SK-N-SH (cell line): ENCODE results near the gene SGO2. TPM values are rescaled to one million over a fixed set of nuclear protein-coding genes. Genes with fewer than 3 reads are reported as not detected.

Experiments
- CTCF ChIA-PET: fragments of 300-600, 350-600 bp; formaldehyde crosslinking; extraction: SDS; loops from one replicate; lab custom pipeline; 2021; lab: Yijun Ruan, JAX
- POLR2A ChIA-PET: fragments of 350-600 bp; sonication (Branson Sonifier 250); formaldehyde crosslinking; extraction: SDS; loops from one replicate; lab custom pipeline; 2020; ENCODE audit warnings: antibody characterized with exemption, inconsistent platforms; lab: Yijun Ruan, JAX
- DNase-seq: peaks from one replicate; pipeline ENCODE4 v3.0.0; 2012
- H2AFZ ChIP-seq: fragments of 200-600 bp; sonication (generic); 2 replicates; pipeline ENCODE4 v1.8.1; 2016; ENCODE audit warnings: antibody characterized with exemption, mild to moderate bottlenecking, low read depth
- H3F3A ChIP-seq: fragments of 200-600 bp; sonication (generic); replicated peaks from 2 replicates; pipeline ENCODE3; 2016; ENCODE audit warnings: antibody characterized with exemption, mild to moderate bottlenecking; ENCODE audit not compliant: insufficient read depth
- H3K27ac ChIP-seq, 2 experiments: fragments of 200-500 bp in 1 of 2; fragments of 200-600 bp in 1 of 2; sonication (Bioruptor generic) in 1 of 2; sonication (generic), shearing (Covaris generic) in 1 of 2; 2 replicates each; pipeline versions ENCODE4 v1.5.1 to v1.6.1; 2014 to 2016; ENCODE audit warnings: low read depth in 2 of 2, inconsistent platforms in 1 of 2, low read length in 1 of 2, mild to moderate bottlenecking in 1 of 2, mixed read lengths in 1 of 2
- H3K27me3 ChIP-seq: fragments of 200-600 bp; sonication (generic), shearing (Covaris generic); 2 replicates; pipeline ENCODE4 v1.6.1; 2016; ENCODE audit warnings: mixed run types; ENCODE audit not compliant: insufficient read depth
- H3K36me3 ChIP-seq, 2 experiments: fragments of 200-500 bp in 1 of 2; fragments of 200-600 bp in 1 of 2; sonication (Bioruptor generic) in 1 of 2; sonication (generic) in 1 of 2; replicated peaks in 1 of 2; 2 replicates each; pipeline versions ENCODE3 to v1.5.1; 2014 to 2016; ENCODE audit warnings: low read length in 1 of 2, mild to moderate bottlenecking in 1 of 2; ENCODE audit not compliant: insufficient read depth in 2 of 2, control insufficient read depth in 1 of 2
- H3K4me1 ChIP-seq, 2 experiments: fragments of 200-500 bp in 1 of 2; fragments of 200-600 bp in 1 of 2; sonication (Bioruptor generic) in 1 of 2; sonication (generic), shearing (Covaris generic) in 1 of 2; 2 replicates each; pipeline versions ENCODE4 v1.5.1 to v1.6.1; 2014 to 2016; ENCODE audit warnings: low read depth in 1 of 2, low read length in 1 of 2, mixed run types in 1 of 2; ENCODE audit not compliant: insufficient read depth in 2 of 2, control insufficient read depth in 1 of 2
- H3K4me2 ChIP-seq: fragments of 200-600 bp; sonication (generic), shearing (Covaris generic); 2 replicates; pipeline ENCODE4 v1.6.1; 2017; ENCODE audit warnings: mixed run types
- H3K4me3 ChIP-seq, 2 experiments: fragments of 200-500 bp in 1 of 2; fragments of 200-600 bp in 1 of 2; sonication (Bioruptor generic) in 1 of 2; sonication (generic), shearing (Covaris generic) in 1 of 2; 2 replicates each; pipeline versions ENCODE4 v1.5.1 to v1.8.1; 2014 to 2016; ENCODE audit warnings: low read depth in 2 of 2, inconsistent platforms in 1 of 2, low read length in 1 of 2, mild to moderate bottlenecking in 1 of 2, mixed read lengths in 1 of 2, moderate library complexity in 1 of 2
- H3K79me2 ChIP-seq: fragments of 200-600 bp; sonication (generic); 2 replicates; pipeline ENCODE4 v1.8.1; 2017; ENCODE audit warnings: mild to moderate bottlenecking; ENCODE audit not compliant: insufficient read depth
- H3K9ac ChIP-seq: fragments of 200-600 bp; sonication (generic); 2 replicates; pipeline ENCODE4 v1.6.1; 2017; ENCODE audit warnings: mixed run types
- H3K9me2 ChIP-seq: fragments of 200-600 bp; sonication (generic); 2 replicates; pipeline ENCODE4 v1.6.1; 2017; ENCODE audit warnings: mixed run types
- H3K9me3 ChIP-seq: fragments of 200-600 bp; sonication (generic); 2 replicates; pipeline ENCODE4 v1.6.1; 2017; ENCODE audit warnings: mixed run types, mild to moderate bottlenecking, moderate library complexity
- H4K20me1 ChIP-seq: fragments of 200-600 bp; sonication (generic); 2 replicates; pipeline ENCODE4 v1.6.1; 2017; ENCODE audit warnings: mild to moderate bottlenecking, mixed run types; ENCODE audit not compliant: insufficient read depth
- CTCF ChIP-seq: fragments of 200-600 bp; sonication (generic); IDR thresholded peaks from 2 replicates; pipeline ENCODE4 v1.6.1; 2017; ENCODE audit warnings: antibody characterized with exemption, mild to moderate bottlenecking, moderate library complexity
- EP300 ChIP-seq, 2 experiments: IDR thresholded peaks; 2 replicates each; pipeline versions ENCODE4 v1.4.0 to v1.6.1; 2012; ENCODE audit warnings: borderline replicate concordance in 1 of 2, low read depth in 1 of 2, low read length in 1 of 2
- FOSL2 ChIP-seq: IDR thresholded peaks from 2 replicates; pipeline ENCODE4 v1.4.0; 2012; ENCODE audit warnings: low read depth, mild to moderate bottlenecking, moderate library complexity, borderline replicate concordance
- GABPA ChIP-seq: IDR thresholded peaks from 2 replicates; pipeline ENCODE4 v1.4.0; 2012; ENCODE audit warnings: low read depth, mild to moderate bottlenecking
- GATA2 ChIP-seq: sonication (generic); formaldehyde crosslinking; IDR thresholded peaks from 2 replicates; pipeline ENCODE4 v1.5.0; 2020; ENCODE audit warnings: mild to moderate bottlenecking, missing genetic modification reagents
- JUND ChIP-seq: IDR thresholded peaks from 2 replicates; pipeline ENCODE4 v1.4.0; 2012
- NFIC ChIP-seq: IDR thresholded peaks from 2 replicates; pipeline ENCODE4 v1.4.0; 2012; ENCODE audit warnings: borderline replicate concordance
- NRF1 ChIP-seq: IDR thresholded peaks from 2 replicates; pipeline ENCODE4 v1.6.1; 2012; ENCODE audit warnings: low read depth, mild to moderate bottlenecking, low read length
- PBX3 ChIP-seq: IDR thresholded peaks from 2 replicates; pipeline ENCODE4; 2012
- RAD21 ChIP-seq: IDR thresholded peaks from 2 replicates; pipeline ENCODE4 v1.6.1; 2012; ENCODE audit warnings: mild to moderate bottlenecking, low read length
- RXRA ChIP-seq: IDR thresholded peaks from 2 replicates; pipeline ENCODE4 v1.4.0; 2012; ENCODE audit warnings: low read depth, mild to moderate bottlenecking, borderline replicate concordance
- SMC3 ChIP-seq: IDR thresholded peaks from 2 replicates; pipeline ENCODE4 v1.6.1; 2012; ENCODE audit warnings: low read depth, low read length, improper control_type of control experiment
- WGBS: methylation state at CpG from one replicate; pipeline ENCODE4 v1.1.6; 2017; ENCODE audit warnings: low lambda C conversion rate; 5-methylcytosine and 5-hydroxymethylcytosine counted together
- polyA plus RNA-seq, 3 experiments: library from polyadenylated mRNA; depleted of rRNA; stranded (reverse); fragments of >200 nt; gene quantifications; 2 replicates each; pipeline ENCODE4 v1.2.3, GENCODE V29; 2012

SGO2 gene
- polyA plus RNA-seq, 1 of the 3 experiments (the other 2 are of a cell fraction): 2.8 TPM

GRCh38 chr2:200615247-200615646 lies 89.2 kb downstream of the SGO2 start:
- no peaks in the 10 kb centered on the region for H3K9me2 ChIP-seq
- peak overlapping the region in 1 of 2 experiments; percentile 38; a peak in 1 of 4 replicates for H3K27ac ChIP-seq
- H4K20me1 ChIP-seq: no peaks in the 10 kb centered on the region
- DNase-seq: no peak
- ChIA-PET CTCF (interaction anchor here (0.7 to 1.9 kb wide), 4 partner anchors 12 to 89 kb away, joined by 3 to 8 read pairs (median 4); no protein-coding TSS in a partner anchor), POLR2A (no interaction called here)
- peaks cover 14 to 17% of the 10 kb centered on the region in 2 experiments for H3K4me1 ChIP-seq
- H3K9ac ChIP-seq: no peak overlapping the region
- 0 out of 2 replicates have a peak overlapping the region, but pooled peaks have one; percentile 68 for H2AFZ ChIP-seq
- H3K27me3 ChIP-seq: no peaks in the 10 kb centered on the region
- H3K36me3 ChIP-seq: no peaks in the 10 kb centered on the region
- WGBS: 36% methylated on average over 1 of the region's 1 CpG
- H3K9me3 ChIP-seq: no peaks in the 10 kb centered on the region
- H3K79me2 ChIP-seq: no peaks in the 10 kb centered on the region
- H3K4me3 ChIP-seq: no peak overlapping the region
- peaks cover 14% of the 10 kb centered on the region for H3F3A ChIP-seq
- TF ChIP-seq NFIC (no peak), SMC3 (no peak), RXRA (no peak), PBX3 (no peak), JUND (0 out of 2 replicates have a peak, but pooled peaks have one; percentile 27), FOSL2 (peak; percentile 46; the same call in 1 of the 2 replicates), CTCF (peak; percentile 13; the same call in 1 of the 2 replicates)
- no peak overlapping the region for H3K4me2 ChIP-seq

- H2AFZ ChIP-seq: no peak overlapping the region
- no peak overlapping the region for H3K4me2 ChIP-seq
Observed at GRCh38 chr2:200616193-200616592, 90.2 kb downstream of the SGO2 start.

More at GRCh38 chr2:200616193-200616592, 90.2 kb downstream of the SGO2 start:
- no peaks in the 10 kb centered on the region for H3K36me3 ChIP-seq
- H3K4me3 ChIP-seq: no peak overlapping the region
- no peaks in the 10 kb centered on the region for H3K27me3 ChIP-seq
- peaks cover 14 to 17% of the 10 kb centered on the region in 2 experiments for H3K4me1 ChIP-seq
- TF ChIP-seq NRF1: no peak
- TF ChIP-seq RAD21: no peak
- TF ChIP-seq GABPA: no peak
- TF ChIP-seq CTCF: no peak
- no peak for TF ChIP-seq GATA2 (CRISPR knock-in tag)
- no peak for TF ChIP-seq EP300 (IDR thresholded peaks at IDR 0.05; ENCODE audit: borderline replicate concordance in 1 of 2, low read depth in 1 of 2, low read length in 1 of 2)
- no peaks in the 10 kb centered on the region for H3K9me3 ChIP-seq
- no peaks in the 10 kb centered on the region for H3K79me2 ChIP-seq
- H3K9me2 ChIP-seq: no peaks in the 10 kb centered on the region
- 97% methylated on average over 5 of the region's 5 CpGs for WGBS
- H3K27ac ChIP-seq: no peak overlapping the region
- no peaks in the 10 kb centered on the region for H4K20me1 ChIP-seq
- ChIA-PET POLR2A (no interaction called here), CTCF (interaction anchor here (1.8 to 2.9 kb wide), 2 partner anchors 12 to 87 kb away, joined by 5 to 17 read pairs; no protein-coding TSS in a partner anchor)
- H3K9ac ChIP-seq: no peak overlapping the region
- no peak for DNase-seq
- peaks cover 14% of the 10 kb centered on the region for H3F3A ChIP-seq
